OCI-LY1 (cell line): ENCODE data around the gene LPGAT1.

ENCODE experiments used
- H2AFZ ChIP-seq: fragments of 200-600 bp; sonication (generic), shearing (Covaris generic); 2 replicates; pipeline ENCODE4 v1.6.0; 2014; ENCODE audit warnings: antibody characterized with exemption, mild to moderate bottlenecking, low read length
- H3F3A ChIP-seq: fragments of 200-600 bp; sonication (generic), shearing (Covaris generic); 2 replicates; pipeline ENCODE4 v1.6.0; 2014; ENCODE audit warnings: mild to moderate bottlenecking, antibody characterized with exemption, low read length, moderate library complexity; ENCODE audit not compliant: insufficient read depth
- H3K27ac ChIP-seq: fragments of 200-600 bp; sonication (generic); 2 replicates; pipeline ENCODE4 v1.5.1; 2014; ENCODE audit warnings: low read length, mixed run types, mild to moderate bottlenecking, low read depth; ENCODE audit not compliant: poor library complexity, severe bottlenecking
- H3K27me3 ChIP-seq: fragments of 200-600 bp; sonication (generic); 2 replicates; pipeline ENCODE4 v1.6.0; 2014; ENCODE audit warnings: antibody characterized with exemption, mild to moderate bottlenecking, low read length, moderate library complexity; ENCODE audit not compliant: insufficient read depth
- H3K36me3 ChIP-seq: fragments of 200-600 bp; sonication (generic); 2 replicates; pipeline ENCODE4 v1.6.1; 2014; ENCODE audit warnings: mild to moderate bottlenecking, antibody characterized with exemption, low read length, moderate library complexity, mixed read lengths; ENCODE audit not compliant: insufficient read depth
- H3K4me1 ChIP-seq: fragments of 200-600 bp; sonication (generic); 2 replicates; pipeline ENCODE4 v1.5.1; 2014; ENCODE audit warnings: mild to moderate bottlenecking, low read length, moderate library complexity; ENCODE audit not compliant: insufficient read depth, severe bottlenecking
- H3K4me2 ChIP-seq: fragments of 200-600 bp; sonication (generic), shearing (Covaris generic); 2 replicates; pipeline ENCODE4 v1.6.1; 2014; ENCODE audit warnings: low read length
- H3K4me3 ChIP-seq: fragments of 200-600 bp; sonication (generic); 2 replicates; pipeline ENCODE4 v1.5.1; 2014; ENCODE audit warnings: low read length, low read depth, mild to moderate bottlenecking, mixed read lengths; ENCODE audit not compliant: poor library complexity, severe bottlenecking
- H3K79me2 ChIP-seq: fragments of 200-600 bp; shearing (Covaris generic); 2 replicates; pipeline ENCODE4 v1.6.1; 2016; ENCODE audit warnings: mixed run types, low read length, mixed read lengths; ENCODE audit not compliant: insufficient read depth
- H3K9ac ChIP-seq: fragments of 200-600 bp; sonication (generic), shearing (Covaris generic); 2 replicates; pipeline ENCODE4 v1.6.1; 2014; ENCODE audit warnings: mild to moderate bottlenecking, low read length, mixed read lengths
- H3K9me2 ChIP-seq: fragments of 200-600 bp; sonication (generic), shearing (Covaris generic); 2 replicates; pipeline ENCODE4 v1.6.1; 2014; ENCODE audit warnings: low read depth, mild to moderate bottlenecking, low read length, mixed read lengths
- H3K9me3 ChIP-seq: fragments of 200-600 bp; shearing (Covaris generic); 2 replicates; pipeline ENCODE4 v1.6.1; 2014; ENCODE audit warnings: low read length, mixed read lengths
- H4K20me1 ChIP-seq: fragments of 200-600 bp; sonication (generic), shearing (Covaris generic); 2 replicates; pipeline ENCODE4 v1.6.0; 2016; ENCODE audit warnings: mild to moderate bottlenecking, low read length; ENCODE audit not compliant: insufficient read depth
- EZH2 ChIP-seq: fragments of 200-600 bp; sonication (generic), shearing (Covaris generic); IDR thresholded peaks from 2 replicates; pipeline ENCODE4 v1.8.0; 2017; ENCODE audit warnings: borderline replicate concordance, mixed run types, mild to moderate bottlenecking, antibody characterized with exemption, low read length, moderate library complexity, mixed read lengths
- TF ChIP-seq, protein P1 (sequence below): fragments of 200-600 bp; sonication (generic), shearing (Covaris generic); IDR thresholded peaks from 2 replicates; pipeline ENCODE4 v1.5.1; 2017; ENCODE audit warnings: mild to moderate bottlenecking, antibody characterized with exemption, low read length, moderate library complexity, mixed read lengths

Gene LPGAT1

DNA sequence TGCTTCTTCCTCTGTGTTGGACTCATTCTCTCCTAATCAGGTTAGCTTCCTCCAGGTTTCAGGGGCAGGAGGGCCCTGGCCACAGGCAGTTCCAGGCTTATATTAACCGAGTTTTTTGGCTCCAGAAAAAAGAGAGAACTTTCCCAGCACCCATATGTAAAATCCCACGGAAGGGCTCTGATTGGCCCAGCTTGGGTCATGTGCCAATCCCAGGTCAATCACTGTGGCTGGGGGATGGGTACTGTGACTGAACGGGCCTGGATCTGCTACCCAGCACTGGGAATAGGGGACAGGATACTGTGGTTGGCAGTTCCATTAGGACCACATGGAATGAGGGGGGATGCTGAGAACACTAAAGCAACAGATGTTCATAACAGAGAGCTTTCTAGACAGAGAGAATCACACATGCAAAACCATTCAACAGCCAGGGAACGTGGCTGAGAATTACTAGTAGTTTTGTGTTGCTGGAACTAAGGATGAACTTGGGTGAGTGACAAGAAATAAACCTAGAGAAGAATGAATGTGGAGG is 104.0 kb downstream of the LPGAT1 start:
- Histone ChIP-seq H3K4me3 (no peak overlapping the region), H3K27ac (no peak overlapping the region), H3F3A (no peaks in the 10 kb centered on the region), H3K27me3 (no peaks in the 10 kb centered on the region), H3K79me2 (no peaks in the 10 kb centered on the region), H3K9ac (no peak overlapping the region), H3K36me3 (no peaks in the 10 kb centered on the region), H2AFZ (no peak overlapping the region), H3K4me1 (no peaks in the 10 kb centered on the region), H3K9me3 (no peaks in the 10 kb centered on the region), H4K20me1 (no peaks in the 10 kb centered on the region), H3K9me2 (no peaks in the 10 kb centered on the region), H3K4me2 (no peak overlapping the region)
- no peak for TF ChIP-seq EZH2
- TF ChIP-seq, protein P1, sequence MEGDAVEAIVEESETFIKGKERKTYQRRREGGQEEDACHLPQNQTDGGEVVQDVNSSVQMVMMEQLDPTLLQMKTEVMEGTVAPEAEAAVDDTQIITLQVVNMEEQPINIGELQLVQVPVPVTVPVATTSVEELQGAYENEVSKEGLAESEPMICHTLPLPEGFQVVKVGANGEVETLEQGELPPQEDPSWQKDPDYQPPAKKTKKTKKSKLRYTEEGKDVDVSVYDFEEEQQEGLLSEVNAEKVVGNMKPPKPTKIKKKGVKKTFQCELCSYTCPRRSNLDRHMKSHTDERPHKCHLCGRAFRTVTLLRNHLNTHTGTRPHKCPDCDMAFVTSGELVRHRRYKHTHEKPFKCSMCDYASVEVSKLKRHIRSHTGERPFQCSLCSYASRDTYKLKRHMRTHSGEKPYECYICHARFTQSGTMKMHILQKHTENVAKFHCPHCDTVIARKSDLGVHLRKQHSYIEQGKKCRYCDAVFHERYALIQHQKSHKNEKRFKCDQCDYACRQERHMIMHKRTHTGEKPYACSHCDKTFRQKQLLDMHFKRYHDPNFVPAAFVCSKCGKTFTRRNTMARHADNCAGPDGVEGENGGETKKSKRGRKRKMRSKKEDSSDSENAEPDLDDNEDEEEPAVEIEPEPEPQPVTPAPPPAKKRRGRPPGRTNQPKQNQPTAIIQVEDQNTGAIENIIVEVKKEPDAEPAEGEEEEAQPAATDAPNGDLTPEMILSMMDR: no peak

GRCh38 chr1:211724687-211725196 is 105.8 kb downstream of the LPGAT1 start:
- Histone ChIP-seq H3K9me3 (0 out of 2 replicates have a peak, but pooled peaks cover 4% of the 10 kb centered on the region), H3K4me2 (no peak overlapping the region), H3K9ac (no peak overlapping the region), H3F3A (no peaks in the 10 kb centered on the region), H3K27ac (no peak overlapping the region), H3K79me2 (no peaks in the 10 kb centered on the region), H3K4me1 (no peaks in the 10 kb centered on the region), H3K9me2 (no peaks in the 10 kb centered on the region), H2AFZ (no peak overlapping the region), H3K36me3 (no peaks in the 10 kb centered on the region), H3K4me3 (no peak overlapping the region), H3K27me3 (no peaks in the 10 kb centered on the region), H4K20me1 (no peaks in the 10 kb centered on the region)
- TF ChIP-seq, protein P1: no peak
- TF ChIP-seq EZH2: no peak

DNA sequence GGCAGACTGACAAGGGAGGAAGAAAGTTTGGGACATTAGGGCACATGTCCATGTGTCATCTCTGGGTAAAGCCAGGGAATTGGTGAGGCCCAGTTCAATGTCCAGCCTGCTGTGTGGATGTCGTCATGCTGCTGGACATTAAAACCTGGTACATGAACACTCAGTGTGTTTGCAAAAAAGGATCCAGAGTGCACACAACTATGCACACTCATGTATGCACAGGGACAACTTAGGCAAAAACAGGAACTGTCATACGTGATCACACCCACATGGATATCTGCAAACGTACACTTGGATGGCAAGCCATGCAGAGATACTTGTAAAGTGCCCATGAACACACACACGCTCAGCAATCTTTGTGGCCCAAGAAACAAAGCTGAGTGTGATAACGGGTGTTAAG is 107.3 kb downstream of the LPGAT1 start:
- Histone ChIP-seq H3K4me2 (no peak overlapping the region), H4K20me1 (no peaks in the 10 kb centered on the region), H2AFZ (no peak overlapping the region), H3K9me3 (0 out of 2 replicates have a peak, but pooled peaks cover 4% of the 10 kb centered on the region), H3K9ac (no peak overlapping the region), H3K4me3 (no peak overlapping the region), H3K27me3 (no peaks in the 10 kb centered on the region), H3F3A (no peaks in the 10 kb centered on the region), H3K9me2 (no peaks in the 10 kb centered on the region), H3K27ac (no peak overlapping the region), H3K4me1 (no peaks in the 10 kb centered on the region), H3K36me3 (no peaks in the 10 kb centered on the region; the same call in 1 of the 2 replicates), H3K79me2 (no peaks in the 10 kb centered on the region)
- TF ChIP-seq EZH2: no peak
- TF ChIP-seq, protein P1: no peak
